Measurements from ENCODE around the gene CTTNBP2.

The CTTNBP2 gene

DNA sequence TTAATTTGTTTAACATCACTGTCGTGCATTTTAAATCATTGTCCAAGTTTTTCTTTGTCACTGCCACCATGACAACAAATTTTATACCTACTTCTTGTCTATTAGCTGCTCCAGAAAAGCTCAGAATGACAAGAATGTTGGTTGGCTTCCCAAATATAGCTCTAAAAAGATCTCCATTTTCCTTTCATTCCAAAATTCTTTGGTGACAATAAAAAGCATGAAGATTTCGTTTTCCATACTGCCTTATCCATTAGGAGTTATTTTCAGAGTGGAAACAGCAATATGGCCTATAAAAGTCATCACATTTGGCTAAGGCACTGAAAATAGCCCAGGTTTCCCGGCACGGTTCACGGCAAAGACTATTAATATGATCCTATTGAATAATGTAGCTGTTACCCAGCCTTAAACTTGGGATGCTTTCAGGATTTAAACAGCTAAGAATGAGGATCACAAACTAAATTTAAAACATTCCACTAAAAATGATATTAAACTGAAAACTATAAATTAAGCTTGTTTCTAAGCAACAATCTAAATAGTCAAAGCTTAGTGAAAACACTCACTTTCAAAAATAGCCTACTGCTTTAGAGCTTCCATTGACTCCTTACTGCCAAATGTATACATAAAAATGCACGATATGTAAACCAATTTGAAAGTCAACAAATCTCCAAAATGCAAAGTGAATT lies 2.7 kb downstream of the CTTNBP2 start:
- no peak for DNase-seq (ENCODE audit: low spot score)

DNA sequence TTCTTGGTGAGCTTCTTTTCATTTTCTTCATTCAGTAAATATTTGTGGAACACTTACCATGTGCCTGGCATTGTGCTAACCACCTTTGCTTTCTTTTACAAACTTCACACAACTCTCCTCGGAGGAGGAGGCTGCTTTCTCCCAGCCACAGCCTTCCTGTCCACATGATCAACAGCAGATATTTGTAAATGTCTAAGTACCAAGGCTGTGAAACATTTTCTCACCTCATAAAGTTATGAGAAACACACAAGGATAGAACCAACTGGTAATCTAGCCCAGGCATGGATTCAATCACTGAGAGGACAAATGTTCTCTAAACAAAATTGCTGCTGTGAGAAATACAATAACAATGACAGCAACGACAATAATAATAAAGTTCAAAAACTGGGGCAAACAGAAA lies 3.9 kb downstream of the CTTNBP2 start:
- no peak for DNase-seq (ENCODE audit: low spot score)

DNA sequence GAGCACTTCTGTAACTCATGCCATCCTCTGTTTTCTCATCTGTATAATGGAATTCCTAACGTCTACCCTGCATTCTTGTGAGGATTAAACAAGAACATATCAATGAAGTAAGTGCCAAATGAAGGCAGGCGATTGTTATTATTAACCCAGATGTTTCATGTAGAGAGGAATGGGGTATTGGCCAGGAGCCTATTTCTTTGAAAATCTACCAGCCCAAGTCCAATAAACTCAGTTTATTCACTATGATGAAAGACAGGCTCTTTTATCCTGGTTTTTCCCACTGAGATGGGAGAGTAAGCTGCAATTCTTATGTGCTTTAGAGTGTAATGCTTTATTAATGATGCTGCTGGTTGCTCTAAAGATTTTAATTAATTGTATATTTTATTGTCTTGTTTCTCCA lies 9.6 kb downstream of the CTTNBP2 start:
- no peak for DNase-seq (ENCODE audit: low spot score)

DNA sequence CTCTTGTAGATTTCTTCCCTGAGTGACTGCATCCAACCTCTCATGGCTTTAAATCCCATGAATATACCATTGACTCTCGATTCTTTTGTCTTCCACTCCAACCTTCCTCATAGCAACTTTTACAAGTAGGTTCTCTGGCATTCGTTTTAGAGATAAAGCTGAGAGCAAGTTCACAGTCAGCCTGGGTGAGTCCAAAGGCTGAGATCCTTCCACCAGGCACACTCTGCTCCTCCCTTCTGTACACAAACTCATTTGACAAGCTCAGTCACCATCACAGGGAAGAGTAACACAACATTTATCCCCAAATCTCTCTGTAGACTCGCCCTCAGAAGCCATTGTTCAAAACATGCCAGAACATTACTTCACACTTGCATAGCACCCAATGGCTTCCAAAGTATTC lies 10.9 kb downstream of the CTTNBP2 start:
- DNase-seq (ENCODE audit: low spot score) = no peak

DNA sequence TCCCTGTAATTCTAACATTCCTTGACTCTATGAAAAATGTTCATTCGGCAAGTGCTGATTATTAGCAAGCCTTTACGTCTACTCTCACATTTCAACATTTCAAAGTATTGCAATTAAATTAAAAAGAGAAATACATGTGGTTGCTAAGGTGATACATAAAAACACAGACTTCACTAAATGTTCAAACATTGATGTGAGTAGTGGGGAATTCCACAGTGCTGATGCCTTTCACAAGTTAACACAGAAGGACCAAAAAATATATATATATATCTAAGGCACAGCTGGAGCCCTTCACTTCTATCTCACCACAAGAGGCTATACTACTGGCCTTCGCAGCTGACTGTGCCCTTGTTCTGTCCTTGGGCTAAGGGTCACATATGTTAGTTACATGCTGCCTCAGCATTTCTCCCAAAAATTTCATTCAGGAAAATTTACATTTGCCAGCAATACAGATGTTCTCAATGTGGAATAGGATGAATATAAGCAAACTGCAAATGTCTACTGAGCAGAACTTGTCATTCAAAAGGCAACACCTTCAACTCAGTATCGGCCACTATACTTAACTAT lies 13.9 kb downstream of the CTTNBP2 start:
- DNase-seq (ENCODE audit: low spot score) = no peak

DNA sequence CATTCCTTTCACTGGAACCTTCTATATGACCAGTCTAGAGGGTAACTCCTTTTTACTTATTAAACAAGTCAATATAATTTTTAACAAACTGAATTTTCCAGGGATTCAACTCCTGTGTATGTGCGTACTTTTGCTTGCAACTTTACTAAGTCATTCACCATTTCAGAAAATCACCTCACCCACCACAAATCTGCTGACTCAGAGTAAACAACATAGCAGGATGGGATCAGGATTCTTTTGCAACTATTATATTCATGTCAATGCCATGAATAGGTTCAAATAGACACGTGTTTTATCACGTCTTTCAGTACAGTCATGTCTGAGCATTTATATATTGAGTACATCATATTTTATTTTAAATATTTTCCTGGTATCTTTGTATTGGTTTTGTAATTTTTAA lies 14.5 kb downstream of the CTTNBP2 start:
- DNase-seq (ENCODE audit: low spot score) = no peak

DNA sequence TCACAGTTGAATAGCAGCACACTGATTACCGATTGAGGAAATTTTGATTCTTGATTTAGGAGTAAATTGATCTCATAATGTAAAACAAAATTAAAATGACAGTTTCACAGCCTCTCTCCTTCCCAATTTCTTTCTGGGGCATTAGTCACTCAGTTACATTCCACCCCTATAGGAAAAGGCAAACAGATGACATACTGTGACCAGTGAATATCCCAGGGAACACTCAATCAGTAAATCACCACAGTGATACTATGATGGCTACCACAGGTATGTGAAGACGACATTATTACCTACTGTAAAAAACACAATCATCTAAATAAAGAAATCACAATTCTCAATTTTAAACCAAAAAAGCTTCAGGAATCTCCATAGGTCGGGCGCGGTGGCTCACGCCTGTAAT lies 15.5 kb downstream of the CTTNBP2 start:
- DNase-seq (ENCODE audit: low spot score) = no peak

DNA sequence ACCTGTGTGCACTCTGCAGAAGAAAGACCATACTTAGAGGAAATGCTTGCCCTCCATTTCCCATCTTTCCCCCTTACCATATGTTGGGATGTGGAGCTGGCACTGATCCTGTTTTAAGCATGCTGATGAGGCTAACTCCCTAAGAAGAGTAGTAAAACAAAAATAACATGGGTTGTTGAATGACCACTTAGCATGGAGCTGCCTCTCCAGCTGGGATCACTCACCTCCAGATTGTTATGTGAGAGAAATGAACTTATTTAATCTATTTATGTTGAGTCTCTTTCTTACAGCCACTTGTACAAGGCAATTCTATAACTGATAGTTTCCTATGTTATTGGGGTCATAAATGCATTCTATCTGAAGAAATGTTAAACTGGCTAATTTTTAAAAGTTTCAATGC lies 17.0 kb downstream of the CTTNBP2 start:
- no peak for DNase-seq (ENCODE audit: low spot score)

DNA sequence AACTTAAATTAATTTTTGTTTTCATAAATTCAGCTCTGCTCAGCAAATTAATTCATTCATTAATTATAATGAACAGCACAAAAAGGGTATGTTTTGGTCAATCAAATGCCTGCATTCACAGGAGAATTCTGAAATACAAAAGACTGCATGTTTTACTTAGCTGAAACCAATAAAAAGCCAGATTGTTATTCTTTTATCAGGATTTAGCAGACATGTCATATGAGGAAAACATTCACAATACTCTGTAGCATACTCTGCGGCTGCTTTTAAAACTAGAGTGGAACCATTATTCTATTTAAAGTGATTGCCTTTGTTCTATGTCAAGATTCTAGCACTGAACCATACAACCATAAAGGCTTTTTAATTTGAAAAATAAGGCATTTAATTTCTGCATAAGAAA lies 19.1 kb downstream of the CTTNBP2 start:
- DNase-seq (ENCODE audit: low spot score) = no peak

DNA sequence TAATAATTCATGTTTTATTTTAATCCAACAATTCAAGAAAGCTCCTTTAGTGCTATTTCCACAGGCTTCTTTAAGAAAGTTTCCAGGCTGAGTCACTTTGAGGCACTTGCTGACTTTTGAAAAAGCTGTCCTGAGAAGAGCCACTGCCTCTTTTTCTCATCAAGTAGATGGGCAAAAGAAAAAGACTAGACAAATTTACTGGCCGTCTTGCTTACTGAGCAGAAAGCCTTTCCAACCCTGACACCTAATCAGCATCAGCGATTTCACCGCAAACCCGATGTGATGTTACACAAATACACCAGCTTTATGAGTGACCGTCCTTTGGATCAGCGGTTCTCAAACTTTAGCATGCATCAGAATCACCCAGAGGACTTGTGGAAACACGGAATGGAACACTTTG lies 24.3 kb downstream of the CTTNBP2 start:
- no peak for DNase-seq (ENCODE audit: low spot score)

DNA sequence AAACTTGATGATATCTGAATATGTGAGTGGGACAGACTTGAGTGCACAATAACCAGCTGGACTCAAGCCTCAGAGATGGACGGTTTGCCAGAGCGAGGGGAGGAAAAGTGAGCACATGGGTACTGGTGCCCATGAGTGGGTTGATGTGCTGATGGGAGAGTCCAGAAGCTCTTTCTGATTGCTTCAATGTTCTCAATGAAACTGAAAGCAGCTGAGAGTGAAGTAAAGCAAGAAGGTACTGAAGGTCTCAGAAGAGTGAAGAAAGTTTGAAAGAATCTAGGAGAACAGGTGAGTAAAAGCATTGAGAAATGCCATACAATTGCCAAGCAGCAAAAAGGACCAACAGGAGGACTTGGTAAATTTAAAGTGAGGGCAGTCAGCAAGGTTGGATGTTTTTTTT lies 28.6 kb downstream of the CTTNBP2 start:
- DNase-seq (ENCODE audit: low spot score) = no peak

DNA sequence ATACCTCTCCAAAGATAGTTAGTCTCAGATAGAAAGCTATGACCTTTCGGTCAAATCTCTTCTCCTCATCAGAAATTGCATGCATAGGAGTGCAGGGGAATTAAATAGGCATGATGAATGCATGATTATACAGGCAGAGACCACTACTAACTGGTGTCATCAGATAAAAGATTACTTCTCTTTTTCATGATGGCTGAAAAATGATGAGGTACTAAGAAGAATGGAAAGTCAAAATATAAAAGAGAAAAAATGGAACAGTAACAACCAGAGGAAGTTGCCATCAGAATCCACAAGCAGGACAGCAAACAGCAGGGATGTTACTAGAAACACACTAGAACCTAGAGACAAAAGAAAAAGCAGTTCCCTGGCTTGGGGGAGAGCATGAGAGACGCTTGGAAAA lies 31.6 kb downstream of the CTTNBP2 start:
- no peak for DNase-seq (ENCODE audit: low spot score)

DNA sequence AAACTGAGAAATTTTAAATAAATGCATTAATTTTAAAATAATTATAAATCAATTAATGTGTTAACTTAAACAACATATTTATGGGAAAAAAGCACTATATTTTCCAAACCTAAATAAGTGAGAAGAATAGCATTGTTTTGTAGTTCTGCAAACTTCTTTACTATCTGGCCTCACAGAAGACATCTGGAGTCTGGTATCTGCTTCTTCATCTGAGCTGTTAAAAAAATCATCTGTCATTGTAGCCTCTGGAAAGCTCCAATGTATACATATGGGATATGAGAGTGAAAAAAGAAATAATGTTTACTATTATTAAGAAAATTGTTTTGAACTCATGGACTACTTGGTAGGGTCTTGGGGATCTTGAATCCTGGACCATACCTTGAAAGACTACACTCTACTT lies 32.2 kb downstream of the CTTNBP2 start:
- DNase-seq (ENCODE audit: low spot score) = no peak

DNA sequence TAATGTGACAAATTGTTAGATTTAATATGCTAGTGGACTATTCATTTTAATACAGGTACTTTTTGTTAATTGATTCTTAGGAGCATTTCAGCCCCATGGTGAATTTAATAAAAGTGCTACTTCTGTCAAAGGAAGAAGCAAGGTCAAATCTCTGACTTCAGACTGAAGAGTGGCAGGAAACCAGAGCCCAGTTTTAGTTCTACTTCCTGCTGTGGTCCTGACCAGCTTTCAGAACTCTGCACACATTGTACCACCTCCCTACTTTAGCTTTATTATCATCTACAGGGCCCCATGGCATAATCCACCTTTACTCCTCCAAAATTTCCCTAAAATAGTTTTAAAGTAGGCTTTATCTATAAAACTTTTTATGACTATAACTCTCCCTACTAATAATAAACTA lies 33.7 kb downstream of the CTTNBP2 start:
- DNase-seq (ENCODE audit: low spot score) = no peak

DNA sequence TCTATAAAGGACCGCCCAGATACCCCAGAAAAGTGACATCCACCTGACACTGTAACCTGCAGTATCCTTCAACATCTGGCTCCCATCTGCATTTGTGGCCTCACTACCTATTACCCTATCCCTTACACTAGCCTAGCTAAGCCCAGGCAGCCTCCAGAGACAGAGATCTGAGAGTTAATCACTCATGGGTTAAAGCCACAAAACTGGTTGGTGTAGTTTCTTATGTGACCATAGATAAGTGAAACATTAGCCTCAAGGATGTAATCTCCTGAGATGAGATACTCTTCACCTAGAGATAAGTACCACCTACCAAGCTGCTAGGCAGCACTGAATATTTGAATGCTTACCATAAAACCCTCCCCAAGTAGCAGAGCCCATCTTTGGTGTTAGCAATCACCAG lies 35.4 kb downstream of the CTTNBP2 start:
- DNase-seq (ENCODE audit: low spot score) = no peak

DNA sequence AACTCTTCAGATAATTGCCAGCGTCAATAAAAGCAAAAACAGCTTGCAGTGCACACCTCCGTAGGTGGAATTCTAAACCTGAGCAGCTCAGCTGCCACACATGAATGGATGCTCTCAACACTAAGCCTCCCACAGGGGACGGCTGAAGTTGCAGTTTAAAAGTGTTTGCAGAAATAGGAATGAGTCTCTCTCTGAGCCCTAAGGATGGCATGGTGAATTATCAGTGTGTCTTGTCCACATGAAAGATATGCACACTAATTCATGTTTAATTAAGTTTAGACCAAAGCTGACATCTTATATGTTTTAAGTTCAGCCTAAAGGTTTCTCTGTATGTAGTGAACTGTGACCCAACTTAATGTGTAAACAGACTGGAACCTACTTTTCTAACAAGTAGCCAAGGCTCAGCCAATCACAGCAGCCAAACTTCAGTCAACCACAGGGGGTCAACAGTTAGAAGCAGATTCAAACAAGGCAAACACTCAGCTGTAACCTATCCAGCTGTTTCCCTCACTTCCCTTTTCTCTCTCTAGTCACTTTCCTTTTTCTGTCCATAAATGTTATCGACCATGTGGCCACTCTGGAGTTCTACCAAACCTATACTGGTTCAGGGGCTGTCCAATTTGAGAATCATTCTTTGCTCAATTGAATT lies 38.1 kb downstream of the CTTNBP2 start:
- DNase-seq (ENCODE audit: low spot score) = no peak

DNA sequence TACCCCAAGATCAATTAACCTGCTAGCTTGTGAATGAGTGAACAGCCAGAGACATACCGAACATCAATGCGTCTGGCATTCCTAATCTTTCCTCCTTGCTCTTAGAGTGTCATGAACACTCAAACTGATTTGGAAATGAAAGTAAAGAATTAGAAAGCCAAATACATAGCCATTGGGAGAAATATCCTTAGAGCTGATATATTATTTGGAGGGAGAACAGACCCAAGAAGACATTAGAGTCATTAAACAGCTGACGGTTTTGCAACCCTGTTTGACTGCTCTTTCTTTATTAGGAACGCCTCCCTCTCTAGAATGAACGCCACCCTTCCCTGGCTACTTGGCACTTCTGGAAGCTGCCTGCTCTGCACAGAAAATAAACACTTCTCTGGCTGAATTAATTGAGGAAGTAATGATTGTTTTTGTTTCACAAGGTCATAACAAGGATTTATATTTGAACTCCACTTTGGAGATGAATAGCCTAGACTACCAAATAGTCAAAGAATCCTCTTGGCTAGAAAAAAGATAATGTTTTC lies 42.8 kb downstream of the CTTNBP2 start:
- peak; percentile 53 for DNase-seq (ENCODE audit: low spot score)

DNA sequence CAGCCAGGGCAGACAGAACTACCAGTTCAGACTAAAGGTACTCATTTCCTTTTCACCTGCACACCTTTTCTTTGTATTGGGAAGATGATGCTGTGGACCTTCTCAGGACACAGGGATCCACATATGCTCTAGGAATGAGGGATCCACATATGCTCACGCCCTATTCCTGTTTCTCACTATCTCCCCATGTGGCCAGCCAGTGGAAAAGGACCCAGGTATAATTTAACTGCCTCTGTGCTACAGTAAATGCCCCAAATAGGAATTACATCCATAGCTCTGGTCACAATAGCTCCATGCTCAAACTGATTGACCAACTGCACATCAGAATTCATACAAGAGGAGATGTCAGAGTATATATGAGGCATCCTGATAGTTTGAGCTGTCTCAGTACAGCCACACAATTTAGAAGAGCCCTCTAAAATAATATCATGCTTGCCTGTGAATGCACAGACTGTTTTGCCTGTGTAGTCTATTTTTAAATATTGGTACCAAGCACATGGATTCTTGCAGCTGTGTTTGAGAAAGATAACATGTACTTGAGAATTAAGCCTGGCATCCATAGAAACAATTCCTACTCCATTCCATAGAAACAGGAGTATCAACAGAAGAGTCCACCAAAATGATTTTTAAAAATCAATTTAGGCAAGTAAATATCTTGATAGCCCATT lies 43.7 kb downstream of the CTTNBP2 start:
- no peak for DNase-seq (ENCODE audit: low spot score)

DNA sequence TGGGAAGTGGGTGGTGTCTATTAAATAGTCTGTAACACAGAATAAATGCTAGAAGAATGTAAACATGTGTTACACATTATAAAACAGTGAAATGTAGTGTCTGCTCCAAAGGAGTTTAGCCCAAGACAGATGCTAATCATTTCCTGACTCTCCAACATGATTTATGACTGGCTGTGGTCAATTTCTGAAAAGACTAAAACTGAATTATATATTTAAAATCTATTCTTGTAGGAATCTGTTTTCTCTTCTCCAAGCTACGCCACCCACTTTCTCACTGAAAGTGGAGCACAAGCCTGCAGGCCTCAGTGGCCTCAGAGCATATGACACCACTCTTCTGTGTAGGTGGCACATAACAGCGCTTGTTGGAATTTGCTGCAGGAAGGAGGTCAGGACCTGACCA lies 44.4 kb downstream of the CTTNBP2 start:
- no peak for DNase-seq (ENCODE audit: low spot score)

DNA sequence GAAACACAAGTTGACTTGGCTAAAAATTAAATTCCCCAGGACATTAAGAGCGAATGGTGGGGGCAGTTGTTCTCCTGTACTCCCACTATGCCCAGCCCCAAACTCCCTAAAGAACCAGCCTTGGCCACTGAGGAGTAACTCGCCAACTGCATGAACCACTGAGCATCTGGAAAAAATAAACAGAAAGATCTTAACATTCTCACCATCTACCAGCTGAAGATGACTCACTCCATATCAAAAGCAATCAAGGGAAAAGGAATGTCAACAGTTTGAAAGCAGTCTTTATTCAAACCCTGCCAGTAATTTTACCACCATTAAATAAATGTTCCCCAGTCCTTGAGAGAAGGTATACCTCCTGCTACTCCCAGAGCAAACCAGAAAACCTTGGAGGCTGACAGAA lies 45.4 kb downstream of the CTTNBP2 start:
- DNase-seq (ENCODE audit: low spot score) = no peak

DNA sequence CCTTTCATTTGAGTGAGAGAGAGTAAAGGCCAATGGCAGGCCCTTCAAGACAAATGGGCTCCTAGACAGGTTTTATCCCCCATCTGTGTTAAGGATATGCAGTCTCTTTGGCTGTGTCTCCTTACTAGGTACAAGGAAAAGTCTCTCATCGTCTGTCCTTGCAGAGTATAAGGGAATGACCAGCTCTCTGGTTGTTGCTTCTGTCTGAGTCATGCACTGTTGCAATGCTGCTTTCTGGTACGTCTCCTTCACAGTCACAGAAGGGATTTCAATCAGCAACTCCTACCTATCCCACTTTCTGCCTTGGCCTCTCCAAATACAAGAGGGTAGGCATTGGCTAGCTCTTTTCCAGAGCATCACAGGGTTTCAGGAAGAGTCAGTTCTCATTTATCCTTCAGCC lies 48.1 kb downstream of the CTTNBP2 start:
- DNase-seq (ENCODE audit: low spot score) = no peak

DNA sequence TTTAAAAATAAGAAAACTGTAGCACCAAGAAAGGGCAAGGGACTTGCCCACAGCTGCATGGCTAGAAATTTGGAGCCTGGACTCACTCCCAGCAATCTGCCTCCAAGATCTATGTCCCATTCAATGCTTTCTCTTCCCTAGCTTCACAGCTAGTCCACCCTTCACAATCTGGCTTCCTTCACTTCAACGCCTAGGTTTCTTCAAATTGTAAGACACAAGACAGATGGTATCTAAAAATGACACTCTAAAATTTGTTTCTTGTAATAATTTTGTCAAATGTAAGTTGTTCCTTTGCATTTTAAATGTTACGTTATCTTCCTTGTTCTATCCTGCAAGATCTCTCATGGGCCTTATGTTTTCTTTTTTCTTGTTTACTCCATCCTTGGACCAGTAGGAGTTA lies 48.6 kb downstream of the CTTNBP2 start:
- no peak for DNase-seq (ENCODE audit: low spot score)

DNA sequence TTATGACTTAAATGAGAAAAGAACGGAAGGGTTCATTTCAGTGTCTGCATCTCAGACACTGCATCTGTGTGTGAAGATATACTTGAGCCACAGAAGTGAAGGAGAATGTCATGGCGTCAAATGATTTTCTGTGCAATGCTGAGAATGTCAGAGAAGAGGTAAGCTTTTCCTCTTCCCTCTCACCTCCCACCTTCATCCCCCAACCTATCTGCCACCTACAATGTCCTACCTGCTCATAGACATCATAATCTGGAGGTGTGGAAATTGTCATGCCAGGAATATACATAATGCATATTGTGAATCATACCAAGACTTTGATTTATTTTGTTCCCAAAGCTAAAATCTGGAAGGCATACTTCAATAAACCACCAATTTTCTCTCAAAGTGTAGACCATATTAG lies 53.7 kb downstream of the CTTNBP2 start:
- DNase-seq (ENCODE audit: low spot score) = peak; percentile 53

All from putamen (tissue), 1 donor.